ENCODE results near the gene WDR5B.

GRCh38 chr3:122427857-122428471 is 12.1 kb upstream of the WDR5B start:
- TF ChIP-seq CTCF (IDR thresholded peaks at IDR 0.05; ENCODE audit: control extremely low read depth in 1 of 3, insufficient read depth in 1 of 3, low read depth in 1 of 3, low read length in 3 of 3) (no peak), EGR1 (IDR thresholded peaks at IDR 0.05; ENCODE audit: borderline replicate concordance, low read depth, low read length) (no peak)
